CD14-positive monocyte (primary cell): Measurements from ENCODE around the gene GATA5. TPM values are rescaled to one million over a fixed set of nuclear protein-coding genes. Genes with fewer than 3 reads are reported as not detected.

Experiments used
- DNase-seq, 3 donors: peaks; one replicate each; pipeline ENCODE4 v3.0.0-alpha.2; 2011 to 2022
- H2AFZ ChIP-seq: 2 replicates; pipeline ENCODE4 v1.6.0; 2012; ENCODE audit warnings: mild to moderate bottlenecking, low read depth, low read length, inconsistent platforms; ENCODE audit not compliant: insufficient read depth, poor library complexity, severe bottlenecking
- H3K27ac ChIP-seq, 2 donors: 1 replicate in 1 of 2; 2 replicates in 1 of 2; pipeline ENCODE4 v1.5.1; 2012 to 2013; ENCODE audit warnings: low read length in 2 of 2, control low read depth in 1 of 2, inconsistent platforms in 1 of 2, low read depth in 1 of 2, mild to moderate bottlenecking in 1 of 2
- H3K27me3 ChIP-seq, 2 donors: one replicate each; pipeline versions ENCODE4 v1.6.0 to v1.6.1; 2011 to 2013; ENCODE audit warnings: low read length in 2 of 2; ENCODE audit not compliant: control insufficient read depth in 2 of 2, insufficient read depth in 2 of 2
- H3K36me3 ChIP-seq, 2 donors: replicated peaks in 1 of 2; 1 replicate in 1 of 2; 2 replicates in 1 of 2; pipeline versions ENCODE4 v1.5.1 to v1.6.1; 2012 to 2013; ENCODE audit warnings: low read length in 2 of 2, control low read depth in 1 of 2, inconsistent platforms in 1 of 2, mild to moderate bottlenecking in 1 of 2; ENCODE audit not compliant: insufficient read depth in 2 of 2, control insufficient read depth in 1 of 2
- H3K4me1 ChIP-seq, 2 donors: 1 replicate in 1 of 2; 2 replicates in 1 of 2; pipeline versions ENCODE4 v1.5.1 to v1.6.1; 2012 to 2013; ENCODE audit warnings: low read length in 2 of 2, control low read depth in 1 of 2, inconsistent platforms in 1 of 2, mild to moderate bottlenecking in 1 of 2, moderate library complexity in 1 of 2; ENCODE audit not compliant: insufficient read depth in 2 of 2, control insufficient read depth in 1 of 2
- H3K4me2 ChIP-seq: replicated peaks from 2 replicates; pipeline ENCODE3; 2012; ENCODE audit warnings: low read length, moderate library complexity, mild to moderate bottlenecking; ENCODE audit not compliant: poor library complexity, severe bottlenecking; ENCODE audit errors: extremely low read depth
- H3K4me3 ChIP-seq, 3 experiments: fragments of 200-600 bp in 1 of 3; sonication (generic) in 1 of 3; replicated peaks in 1 of 3; 1 replicate in 2 of 3; 2 replicates in 1 of 3; pipeline ENCODE4 v1.5.1; 2011 to 2013; ENCODE audit warnings: low read length in 3 of 3, mild to moderate bottlenecking in 3 of 3, control low read depth in 2 of 3, low read depth in 2 of 3, inconsistent platforms in 1 of 3, moderate library complexity in 1 of 3
- H3K79me2 ChIP-seq: 2 replicates; pipeline ENCODE4 v1.6.0; 2012; ENCODE audit warnings: mild to moderate bottlenecking, control low read depth, inconsistent platforms, low read length, moderate library complexity; ENCODE audit not compliant: insufficient read depth
- H3K9ac ChIP-seq: 2 replicates; pipeline ENCODE4 v1.6.0; 2017; ENCODE audit warnings: low read length, mild to moderate bottlenecking; ENCODE audit not compliant: insufficient read depth, poor library complexity, severe bottlenecking
- H3K9me3 ChIP-seq, 2 donors: replicated peaks in 1 of 2; 1 replicate in 1 of 2; 2 replicates in 1 of 2; pipeline versions ENCODE4 v1.5.1 to v1.6.1; 2012 to 2013; ENCODE audit warnings: low read length in 2 of 2, control low read depth in 1 of 2; ENCODE audit not compliant: control insufficient read depth in 1 of 2, insufficient read depth in 1 of 2
- H4K20me1 ChIP-seq: 2 replicates; pipeline ENCODE4 v1.6.0; 2012; ENCODE audit warnings: mild to moderate bottlenecking, low read length, control low read depth, moderate library complexity; ENCODE audit not compliant: insufficient read depth
- H3K27ac Mint-ChIP-seq, 7 donors: one replicate each; pipeline ENCODE4 v1.8.0; 2020; ENCODE audit warnings: mild to moderate bottlenecking in 7 of 7, mixed read lengths in 7 of 7, moderate library complexity in 6 of 7, inconsistent platforms in 2 of 7
- H3K27me3 Mint-ChIP-seq, 3 donors: one replicate each; pipeline ENCODE4 v1.8.0; 2021 to 2022; ENCODE audit warnings: low read depth in 3 of 3, mild to moderate bottlenecking in 3 of 3, mixed read lengths in 3 of 3, moderate library complexity in 3 of 3, inconsistent platforms in 1 of 3
- H3K36me3 Mint-ChIP-seq, 2 donors: one replicate each; pipeline ENCODE4 v1.8.0; 2020; ENCODE audit warnings: mixed read lengths in 2 of 2, inconsistent platforms in 1 of 2, mild to moderate bottlenecking in 1 of 2
- H3K4me1 Mint-ChIP-seq: one replicate; pipeline ENCODE4 v1.8.0; 2020; ENCODE audit warnings: mild to moderate bottlenecking, mixed read lengths
- H3K4me3 Mint-ChIP-seq, 2 donors: one replicate each; pipeline ENCODE4 v1.8.0; 2020; ENCODE audit warnings: mild to moderate bottlenecking in 2 of 2, mixed read lengths in 2 of 2, moderate library complexity in 1 of 2
- H3K9me3 Mint-ChIP-seq, 7 donors: one replicate each; pipeline ENCODE4 v1.8.0; 2020 to 2022; ENCODE audit warnings: mixed read lengths in 7 of 7, mild to moderate bottlenecking in 6 of 7, moderate library complexity in 6 of 7, inconsistent platforms in 2 of 7
- CTCF ChIP-seq: fragments of 200-600 bp; IDR thresholded peaks from one replicate; pipeline ENCODE4 v1.8.0; 2022; ENCODE audit warnings: antibody characterized with exemption, mild to moderate bottlenecking
- WGBS: methylation state at CpG from one replicate; pipeline ENCODE4 v1.1.5; 2013; ENCODE audit warnings: missing lambda C conversion rate; ENCODE audit not compliant: insufficient coverage; 5-methylcytosine and 5-hydroxymethylcytosine counted together
- intact Hi-C, 2 donors: fragments of 100-400 bp; cut with micrococcal nuclease; formaldehyde crosslinking; loops; one replicate each; pipeline versions ENCODE4 v1.15.0 to v1.15.1; 2023
- polyA plus RNA-seq, 3 donors: library from polyadenylated mRNA; depleted of rRNA in 1 of 3; unstranded in 2 of 3; stranded (reverse) in 1 of 3; fragments of 300-500 nt in 2 of 3; fragments of >200 nt in 1 of 3; fragmentation: Illumina TruSeq in 2 of 3; gene quantifications; 1 replicate in 2 of 3; 2 replicates in 1 of 3; pipeline ENCODE4 v1.2.3, GENCODE V29; 2012 to 2021

Gene GATA5
- polyA plus RNA-seq, 3 donors, result not detected

- no peaks in the 10 kb centered on the region for H3K36me3 Mint-ChIP-seq
- no peak for DNase-seq
Measured at GRCh38 chr20:62522748-62523396, 47.1 kb upstream of the GATA5 start.

GRCh38 chr20:62519826-62520225 lies 44.0 kb upstream of the GATA5 start:
- Mint-ChIP-seq H3K4me3 (no peak overlapping the region), H3K27ac (no peak overlapping the region), H3K9me3 (no peaks in the 10 kb centered on the region), H3K27me3 (peaks cover 9 to 24% (median 11%) of the 10 kb centered on the region in 3 donors), H3K36me3 (no peaks in the 10 kb centered on the region), H3K4me1 (no peaks in the 10 kb centered on the region)
- Histone ChIP-seq H3K27ac (no peak overlapping the region), H3K4me3 (no peak overlapping the region), H3K9me3 (no peaks in the 10 kb centered on the region), H3K27me3 (peaks cover 0 to 3% of the 10 kb centered on the region in 2 donors), H3K4me2 (no peak overlapping the region), H3K36me3 (no peaks in the 10 kb centered on the region), H3K9ac (no peak overlapping the region), H2AFZ (no peak overlapping the region), H3K4me1 (no peaks in the 10 kb centered on the region), H3K79me2 (no peaks in the 10 kb centered on the region), H4K20me1 (no peaks in the 10 kb centered on the region)
- intact Hi-C loops, result no loop called here
- no peak for DNase-seq
- TF ChIP-seq CTCF, result no peak
- WGBS, result 97% methylated on average over 5 of the region's 13 CpGs

More at GRCh38 chr20:62522748-62523396, 47.1 kb upstream of the GATA5 start:
- H3K36me3 ChIP-seq, result no peaks in the 10 kb centered on the region
- H3K27me3 ChIP-seq, result peaks cover 0 to 3% of the 10 kb centered on the region in 2 donors
- H3K9me3 ChIP-seq, result no peaks in the 10 kb centered on the region
- H3K4me3 Mint-ChIP-seq, result peak overlapping the region in 1 of 2 donors; percentile 46
- H3K9ac ChIP-seq, result no peak overlapping the region
- peaks cover 12 to 31% (median 15%) of the 10 kb centered on the region in 3 donors for H3K27me3 Mint-ChIP-seq
- H3K79me2 ChIP-seq, result no peaks in the 10 kb centered on the region
- no peaks in the 10 kb centered on the region for H3K4me1 ChIP-seq
- H3K27ac Mint-ChIP-seq, result no peak overlapping the region
- no peaks in the 10 kb centered on the region for H4K20me1 ChIP-seq
- H3K4me2 ChIP-seq, result no peak overlapping the region
- intact Hi-C loops, result no loop called here
- no peak overlapping the region for H2AFZ ChIP-seq
- H3K27ac ChIP-seq, result no peak overlapping the region
- 86% methylated on average over 17 of the region's 18 CpGs for WGBS
- no peak for TF ChIP-seq CTCF
- no peaks in the 10 kb centered on the region for H3K4me1 Mint-ChIP-seq
- H3K4me3 ChIP-seq, result no peak overlapping the region
- no peaks in the 10 kb centered on the region for H3K9me3 Mint-ChIP-seq
